T47D (cell line): ENCODE data around the gene NPR2.

Experiments
- DNase-seq, 2 experiments: peaks; one replicate each; pipeline versions ENCODE4 v3.0.0 to v3.0.0-alpha.2; 2011 to 2012; ENCODE audit warnings: low read depth in 1 of 2, low spot score in 1 of 2
- JUND ChIP-seq: IDR thresholded peaks from 2 replicates; pipeline ENCODE4 v1.6.1; 2012; ENCODE audit warnings: low read depth
- in situ Hi-C: cut with HindIII; loops from 2 replicates; pipeline ENCODE4 v1.10.0; 2016; ENCODE audit warnings: low sequenced_read_pairs, low pct_unique_long_range_greater_than_20kb

NPR2 gene

DNA sequence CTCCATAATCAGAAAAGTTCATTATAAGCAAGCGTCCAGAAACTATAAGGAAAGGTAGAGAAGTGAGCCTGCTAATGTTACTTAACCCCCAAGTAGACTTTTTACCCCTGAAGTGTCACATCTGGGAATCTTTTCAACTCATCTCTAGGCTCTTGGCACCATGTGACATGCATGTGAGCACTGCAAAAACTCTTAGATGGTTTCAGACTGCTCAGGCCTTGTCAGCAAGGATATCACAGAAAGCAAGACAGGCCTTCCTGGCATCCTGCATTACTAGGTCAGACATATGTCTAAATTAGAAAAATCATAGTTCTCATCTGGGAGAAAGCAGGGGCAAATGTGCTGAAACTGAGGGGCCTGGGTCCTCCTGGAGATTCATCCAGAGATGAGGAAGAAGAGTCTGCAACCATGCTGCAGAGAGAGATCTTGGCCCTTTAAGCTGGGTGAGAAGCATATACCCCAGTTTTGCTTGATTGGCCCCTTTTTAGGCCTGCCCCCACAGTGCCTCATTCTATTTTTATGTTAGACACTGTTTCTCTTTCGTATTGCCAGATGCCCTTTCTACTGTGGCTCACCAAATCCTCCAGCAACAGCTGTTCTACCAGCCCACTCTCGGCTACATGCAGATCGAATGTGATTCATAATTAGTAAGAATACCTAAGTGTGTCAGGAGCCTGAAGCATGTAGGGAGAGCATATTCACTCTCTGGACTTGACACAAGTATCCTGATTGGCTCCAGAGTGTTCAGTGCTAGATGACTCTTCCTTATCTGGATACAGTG lies 56.6 kb downstream of the NPR2 start:
- in situ Hi-C loops: no loop called here
- TF ChIP-seq JUND: no peak
- DNase-seq: no peak

DNA sequence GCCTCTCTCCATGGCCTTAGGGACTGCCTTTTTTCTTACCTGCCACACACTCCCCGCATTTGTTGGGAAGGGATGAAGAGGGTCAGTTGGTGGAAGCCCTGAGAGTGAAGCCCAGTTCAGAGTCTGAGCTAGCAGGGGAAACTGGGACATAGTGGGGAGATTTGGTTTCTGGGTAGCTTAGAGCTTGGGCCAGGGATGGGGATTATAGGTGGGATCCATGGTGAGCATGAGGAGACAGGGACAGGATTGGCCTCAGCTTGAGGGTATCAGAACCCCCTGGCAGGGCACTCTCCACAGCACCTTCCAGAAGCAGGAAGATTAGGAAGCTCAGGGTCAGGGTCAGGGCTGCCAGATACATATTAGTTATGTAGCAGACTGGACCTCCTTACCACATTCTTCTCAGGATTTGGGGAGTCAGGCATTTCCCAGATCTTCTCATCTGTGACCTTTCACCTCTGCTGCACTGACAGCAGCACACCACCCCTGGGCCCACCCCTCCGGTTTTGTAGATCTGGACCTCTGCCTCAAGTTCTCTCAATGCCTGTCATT lies 61.0 kb downstream of the NPR2 start:
- DNase-seq: no peak
- TF ChIP-seq JUND: no peak
- in situ Hi-C loops: no loop called here

DNA sequence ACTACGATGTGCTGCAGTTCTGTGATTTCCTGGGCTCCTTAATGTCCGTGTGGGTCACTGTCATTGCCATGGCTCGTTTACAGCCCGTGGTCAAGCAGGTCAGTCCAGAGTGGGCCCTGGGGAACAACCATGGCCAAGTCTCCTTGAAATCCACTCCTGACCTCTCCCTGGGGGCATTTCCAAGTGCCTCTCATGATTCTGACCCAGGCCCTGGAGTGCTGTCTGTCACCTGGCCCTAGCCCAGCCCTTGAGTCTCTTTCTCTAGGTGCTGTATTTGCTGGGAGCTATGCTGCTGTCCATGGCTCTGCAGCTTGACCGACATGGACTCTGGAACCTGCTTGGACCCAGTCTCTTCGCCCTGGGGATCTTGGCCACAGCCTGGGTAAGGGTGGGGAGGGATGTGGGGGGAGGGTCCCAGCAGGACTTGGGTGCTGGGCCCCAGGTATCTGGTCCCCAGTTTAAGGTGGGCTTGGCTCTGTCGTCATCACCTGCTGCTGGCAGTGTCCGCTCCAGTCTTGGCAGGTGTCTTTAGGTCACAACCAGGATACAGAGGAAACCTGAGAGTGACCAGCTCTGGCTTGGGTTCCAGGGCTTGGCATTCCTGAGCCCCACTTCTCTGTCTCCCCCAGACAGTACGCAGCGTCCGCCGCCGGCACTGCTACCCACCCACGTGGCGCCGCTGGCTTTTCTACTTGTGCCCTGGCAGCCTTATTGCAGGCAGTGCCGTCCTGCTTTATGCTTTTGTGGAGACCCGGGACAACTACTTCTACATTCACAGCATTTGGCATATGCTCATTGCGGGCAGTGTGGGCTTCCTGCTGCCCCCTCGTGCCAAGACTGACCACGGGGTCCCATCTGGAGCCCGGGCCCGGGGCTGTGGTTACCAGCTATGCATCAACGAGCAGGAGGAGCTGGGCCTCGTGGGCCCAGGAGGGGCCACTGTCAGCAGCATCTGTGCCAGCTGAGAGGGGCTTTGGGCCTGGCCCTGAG lies 61.8 kb downstream of the NPR2 start:
- no peak for DNase-seq
- no peak for TF ChIP-seq JUND
- in situ Hi-C loops: no loop called here

DNA sequence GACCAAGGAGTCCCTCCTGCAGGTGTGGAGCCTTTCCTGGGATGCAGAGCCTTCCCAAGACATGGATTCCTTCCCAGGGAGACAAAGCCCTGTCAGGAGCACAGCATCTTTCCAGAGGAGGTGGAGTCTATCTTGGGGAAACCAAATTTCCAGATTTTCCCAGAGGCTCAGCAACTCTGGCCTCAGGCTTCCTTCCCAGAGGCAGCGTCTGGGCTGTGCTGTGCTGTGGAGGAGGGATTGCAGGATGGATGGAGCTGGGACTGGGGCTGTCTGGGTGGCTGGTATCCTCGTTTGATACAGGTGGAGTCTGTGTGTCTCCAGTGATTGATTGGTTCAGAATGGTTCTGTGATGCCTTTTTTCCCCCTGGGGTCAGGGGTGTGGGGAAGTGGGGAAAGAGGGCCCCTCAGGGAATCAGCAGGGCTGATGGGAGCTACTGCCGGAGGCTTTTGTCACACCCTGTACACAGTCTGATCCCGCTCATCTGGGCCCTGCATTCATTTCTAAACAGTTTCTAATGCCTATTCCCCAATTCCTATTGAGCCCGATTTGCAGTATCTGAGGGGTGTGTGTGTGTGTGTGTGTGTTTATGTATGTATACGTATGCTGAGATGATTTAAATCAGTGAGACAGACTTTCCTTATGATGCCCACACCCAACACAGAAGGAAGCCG lies 62.8 kb downstream of the NPR2 start:
- DNase-seq: no peak
- in situ Hi-C loops: no loop called here
- TF ChIP-seq JUND: no peak

DNA sequence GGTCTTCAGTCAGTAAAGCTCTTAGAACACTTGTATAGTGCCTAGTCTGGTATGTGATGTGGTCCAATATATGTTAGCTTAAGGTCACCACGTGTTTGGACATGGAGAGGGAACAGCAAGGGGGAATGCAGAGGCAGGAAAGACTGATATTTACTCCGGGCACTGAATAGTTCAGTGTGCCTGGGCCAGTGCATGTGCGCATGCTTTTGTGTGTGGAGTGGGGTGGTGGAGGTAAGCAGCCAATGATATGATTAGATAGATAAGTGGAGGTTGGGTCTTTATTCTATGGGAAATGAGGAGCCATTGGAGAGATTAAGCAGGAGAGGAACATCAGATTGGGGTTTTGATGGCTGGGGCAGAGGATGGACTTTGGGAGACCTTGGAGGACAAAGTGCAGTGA lies 64.8 kb downstream of the NPR2 start:
- no peak for DNase-seq
- TF ChIP-seq JUND: no peak
- in situ Hi-C loops: no loop called here

DNA sequence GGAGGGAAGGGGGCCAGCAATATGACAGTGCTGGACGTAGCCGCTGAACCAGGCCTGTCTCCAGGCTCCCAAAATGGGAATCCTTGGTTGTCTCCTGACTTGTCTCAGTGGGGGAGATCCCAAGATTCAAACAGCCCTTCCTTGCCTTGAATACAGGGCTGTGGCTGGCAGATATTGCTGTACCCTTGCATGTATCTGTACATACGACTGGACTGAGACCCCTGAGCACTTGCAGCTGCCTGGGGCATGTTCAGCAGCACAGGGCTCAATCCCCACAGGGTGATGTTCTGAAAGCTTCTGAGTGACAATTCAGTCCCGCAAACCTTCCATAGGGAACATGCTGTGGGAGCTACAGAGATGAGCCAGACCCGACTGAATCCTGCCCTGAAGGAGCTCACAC lies 65.5 kb downstream of the NPR2 start:
- no peak for TF ChIP-seq JUND
- in situ Hi-C loops: no loop called here

DNA sequence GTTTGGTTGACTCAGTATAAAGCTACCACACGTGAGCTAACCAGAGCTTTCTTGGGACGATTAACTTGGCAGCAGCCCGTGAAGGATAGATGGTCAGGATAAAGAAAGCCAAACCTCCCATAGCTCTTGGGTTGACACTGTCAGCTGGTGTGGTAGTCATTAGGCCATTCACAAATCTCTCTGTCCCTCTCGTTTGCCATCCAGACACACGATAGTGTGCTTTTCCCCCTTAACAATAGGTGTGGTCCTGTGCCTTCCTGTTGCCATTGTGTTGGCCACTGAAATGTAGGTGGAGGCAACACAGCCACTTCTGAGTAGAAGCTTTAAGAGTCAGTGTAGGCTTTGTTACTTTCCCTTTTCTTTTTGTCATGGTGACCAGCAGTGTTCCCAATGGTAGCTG lies 67.1 kb downstream of the NPR2 start:
- in situ Hi-C loops: no loop called here
- TF ChIP-seq JUND: no peak
- DNase-seq: no peak

More for the DNA sequence above, 65.5 kb downstream of the NPR2 start:
- no peak for DNase-seq
